Stimulated activated CD8-positive, alpha-beta memory T cell treated with anti-CD3 and anti-CD28 coated beads, Interleukin-2, amount 100 ng/mL, for 1 hour (primary cell): ENCODE results near the gene NUP153.
"Not testable (repeated sequence)": the region's sequence is repeated elsewhere in the genome, so short reads cannot be mapped to it uniquely, and the experiment has no call there.

ENCODE experiments used
- DNase-seq, 2 donors: peaks; one replicate each; pipeline ENCODE4 v3.0.0-alpha.2; 2020; ENCODE audit warnings: low read depth in 2 of 2

The NUP153 gene

DNA sequence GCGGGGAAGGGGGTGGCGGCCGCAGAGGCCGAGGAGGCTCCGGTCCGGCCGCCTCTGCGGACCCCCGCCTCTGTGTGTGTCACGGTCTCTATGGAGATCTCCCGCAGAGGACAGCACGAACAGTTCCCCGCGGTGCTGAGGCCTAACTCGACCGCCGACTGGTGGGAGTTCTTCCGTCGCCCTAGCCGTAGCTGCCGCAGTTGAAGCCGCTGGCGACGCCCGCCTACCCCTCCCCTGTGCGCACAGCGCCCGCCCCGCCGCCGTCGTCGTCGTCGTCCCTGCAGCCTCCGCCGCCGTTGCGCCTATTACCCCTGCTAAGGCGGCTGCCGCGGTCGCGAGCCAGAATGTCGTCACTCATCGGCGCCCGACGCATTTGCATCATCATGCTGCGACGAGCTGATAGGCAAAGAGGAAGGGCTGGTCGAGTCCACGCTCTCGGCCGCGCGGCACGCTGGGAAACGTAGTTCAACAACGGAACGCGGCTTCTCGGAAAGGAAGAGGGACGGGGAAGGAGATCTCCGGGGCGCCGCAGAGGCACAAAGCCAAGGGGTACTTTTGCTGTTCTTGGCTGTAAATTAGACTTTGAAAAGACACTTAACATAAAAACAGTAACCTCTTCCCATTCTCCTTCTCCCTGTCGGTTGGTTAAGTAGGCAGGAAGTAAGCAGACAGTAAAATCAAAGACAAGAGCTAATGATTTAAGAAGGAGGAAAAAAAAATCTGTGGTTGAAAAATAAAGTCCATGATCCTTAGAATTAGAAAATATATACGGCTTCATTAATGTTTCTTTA lies at the start of gene NUP153:
NUP153 (minus strand) TSS at position 346 of the 791 bp plus-strand sequence. CDS start 538 bp downstream, outside the sequence.
- DNase-seq, result peak; percentile 98 to 100

DNA sequence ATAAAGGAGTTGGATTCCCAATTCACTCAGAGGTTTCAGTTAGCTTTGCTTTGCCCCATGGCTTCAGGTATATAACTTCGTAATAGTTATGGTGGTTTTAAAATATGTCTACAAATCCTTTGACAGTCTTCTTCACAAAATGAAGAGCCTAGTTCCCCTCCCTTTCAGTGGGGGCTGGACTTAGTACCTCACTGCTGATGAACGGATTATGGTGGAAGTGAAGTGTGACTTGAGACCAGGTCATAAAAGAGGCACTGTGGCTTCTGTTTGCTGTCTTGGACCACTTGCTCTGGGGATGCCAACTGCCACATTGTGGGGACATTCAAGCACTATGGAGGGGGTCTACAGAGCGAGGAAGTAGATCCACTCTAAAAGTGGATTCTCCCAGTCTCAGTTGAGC lies 47.5 kb upstream of the NUP153 start:
- DNase-seq, result no peak

DNA sequence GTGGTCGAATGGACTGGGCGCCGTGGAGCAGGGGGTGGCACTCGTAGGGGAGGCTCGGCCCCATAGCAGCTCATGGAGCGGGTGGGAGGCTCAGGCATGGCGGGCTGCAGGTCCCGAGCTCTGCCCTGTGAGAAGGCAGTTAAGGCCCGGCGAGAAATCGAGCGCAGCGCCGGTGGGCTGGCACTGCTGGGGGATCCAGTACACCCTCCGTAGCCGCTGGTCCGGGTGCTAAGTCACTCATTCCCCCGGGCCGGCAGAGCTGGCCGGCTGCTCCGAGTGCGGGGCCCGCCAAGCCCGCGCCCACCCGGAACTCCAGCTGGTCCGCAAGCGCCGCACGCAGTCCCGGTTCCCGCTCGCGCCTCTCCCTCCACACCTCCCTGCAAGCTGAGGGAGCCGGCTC lies 38.6 kb upstream of the NUP153 start:
- DNase-seq, result not testable (repeated sequence)

DNA sequence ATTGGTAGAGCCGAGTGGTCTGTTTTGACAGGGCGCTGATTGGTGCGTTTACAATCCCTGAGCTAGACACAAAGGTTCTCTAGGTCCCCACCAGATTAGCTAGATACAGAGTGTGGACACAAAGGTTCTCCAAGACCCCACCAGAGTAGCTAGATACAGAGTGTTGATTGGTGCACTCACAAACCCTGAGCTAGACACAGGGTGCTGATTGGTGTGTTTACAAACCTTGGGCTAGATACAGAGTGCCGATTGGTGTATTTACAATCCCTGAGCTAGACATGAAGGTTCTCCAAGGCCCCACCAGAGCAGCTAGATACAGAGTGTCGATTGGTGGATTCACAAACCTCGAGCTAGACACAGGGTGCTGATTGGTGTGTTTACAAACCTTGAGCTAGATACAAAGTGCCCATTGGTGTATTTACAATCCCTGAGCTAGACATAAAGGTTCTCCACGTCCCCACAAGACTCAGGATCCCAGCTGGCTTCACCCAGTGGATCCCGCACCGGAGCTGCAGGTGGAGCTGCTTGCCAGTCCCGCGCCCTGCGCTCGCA lies 38.1 kb upstream of the NUP153 start:
- DNase-seq, result not testable (repeated sequence)

DNA sequence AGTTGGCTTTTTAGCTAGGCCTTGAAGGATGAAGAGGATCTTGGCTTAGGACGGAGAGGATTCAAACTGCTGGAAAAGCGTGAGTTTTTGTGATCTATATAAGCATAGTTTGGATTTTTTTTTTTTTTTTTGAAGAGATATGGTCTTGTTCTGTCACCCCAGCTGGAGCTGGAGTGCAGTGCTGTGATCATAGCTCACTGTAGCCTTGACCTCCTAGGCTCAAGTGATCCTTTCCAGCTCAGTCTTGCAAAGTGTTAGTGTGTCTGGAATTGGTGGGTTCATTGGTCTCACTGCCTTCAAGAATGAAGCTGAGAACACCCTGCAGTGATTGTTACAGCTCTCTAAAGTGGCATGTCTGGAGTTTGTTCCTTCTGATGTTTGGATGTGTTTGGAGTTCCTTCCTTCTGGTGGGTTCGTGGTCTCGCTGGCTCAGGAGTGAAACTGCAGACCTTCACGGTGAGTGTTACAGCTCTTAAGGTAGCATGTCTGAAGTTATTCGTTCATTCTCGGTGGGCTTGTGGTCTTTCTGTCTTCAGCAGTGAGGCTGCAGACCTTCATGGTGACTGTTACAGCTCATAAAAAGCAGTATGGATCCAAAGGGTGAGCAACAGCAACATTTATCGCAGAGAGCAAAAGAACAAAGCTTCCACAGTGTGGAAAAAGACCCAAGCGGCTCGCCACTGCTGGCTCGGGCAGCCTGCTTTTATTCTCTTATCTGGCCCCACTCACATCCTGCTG lies 37.5 kb upstream of the NUP153 start:
- DNase-seq, result no peak

DNA sequence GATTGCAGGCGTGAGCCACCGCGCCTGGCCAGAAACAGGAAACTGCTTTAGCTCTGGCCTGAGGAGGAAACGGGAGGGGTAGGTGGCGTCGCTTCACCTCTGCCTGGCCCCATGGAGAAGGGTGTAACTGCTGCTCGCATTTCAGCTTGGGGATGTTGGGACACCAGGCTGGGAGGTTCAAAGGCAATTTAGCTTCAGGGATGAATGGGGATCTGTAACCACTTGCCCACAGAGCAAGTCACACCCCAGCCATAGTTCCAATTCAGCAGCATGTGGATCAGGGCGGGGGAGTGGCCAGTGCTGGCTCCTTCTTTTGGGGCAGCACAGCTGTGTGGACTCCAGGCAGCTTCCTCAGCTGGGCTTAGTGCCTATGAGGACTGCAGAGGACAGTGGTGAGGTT lies 34.8 kb upstream of the NUP153 start:
- DNase-seq, result no peak

DNA sequence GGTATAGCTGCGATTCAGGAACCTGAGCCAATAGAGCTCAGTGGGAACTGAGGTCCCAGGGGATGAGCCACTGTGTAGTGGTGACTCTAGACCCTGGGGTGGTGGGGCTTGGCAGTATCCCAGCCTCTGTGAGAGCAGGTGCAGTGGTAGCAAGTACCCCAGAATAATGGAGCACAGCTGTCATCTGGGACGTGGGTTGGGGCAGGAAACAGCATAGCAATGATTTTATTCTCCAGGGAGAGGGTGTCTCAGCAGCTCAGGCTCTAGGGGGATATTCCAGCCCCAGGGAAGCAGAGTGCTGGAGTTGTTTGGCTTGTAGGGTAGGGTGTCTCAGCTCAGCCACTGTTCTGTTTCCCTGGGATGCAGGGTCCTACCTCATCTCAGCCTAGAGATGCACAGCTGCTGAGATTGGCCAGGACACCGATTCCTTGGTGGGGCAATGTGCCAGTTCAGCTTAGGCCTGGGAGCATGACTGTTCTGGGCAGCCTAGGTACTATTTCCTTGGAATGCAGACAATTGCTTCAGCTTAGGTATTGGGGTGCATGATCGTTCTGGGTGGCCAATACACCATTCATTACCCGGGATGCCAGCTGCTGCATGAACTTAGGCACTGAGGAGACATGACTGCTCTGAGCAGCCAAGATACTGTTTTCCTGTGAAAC lies 34.0 kb upstream of the NUP153 start:
- DNase-seq, result no peak

DNA sequence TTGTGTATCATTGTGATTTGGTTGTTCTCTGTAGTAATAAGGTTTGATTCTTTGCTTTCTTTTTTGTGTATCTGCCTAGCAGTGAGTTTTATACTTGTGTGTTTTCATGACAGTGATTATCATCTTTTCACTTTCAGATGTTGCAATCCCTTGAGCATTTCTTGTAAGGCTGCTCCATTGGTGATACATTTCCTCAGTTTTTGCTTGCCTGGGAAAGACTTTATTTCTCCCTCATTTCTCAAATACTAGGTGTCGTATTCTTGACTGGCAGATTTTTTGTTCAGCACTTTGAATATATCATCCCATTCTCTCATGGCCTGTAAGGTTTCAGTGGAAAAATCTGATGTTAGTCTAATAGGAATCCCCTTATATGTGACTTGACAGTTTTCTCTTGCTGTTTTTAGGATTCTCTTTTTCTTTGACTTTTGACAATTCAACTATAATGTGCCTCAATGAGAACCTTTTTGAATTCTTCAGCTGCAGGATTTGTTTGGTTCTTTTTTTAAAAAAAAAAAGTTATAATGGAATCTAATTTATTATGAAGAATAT lies 31.1 kb upstream of the NUP153 start:
- no peak for DNase-seq

DNA sequence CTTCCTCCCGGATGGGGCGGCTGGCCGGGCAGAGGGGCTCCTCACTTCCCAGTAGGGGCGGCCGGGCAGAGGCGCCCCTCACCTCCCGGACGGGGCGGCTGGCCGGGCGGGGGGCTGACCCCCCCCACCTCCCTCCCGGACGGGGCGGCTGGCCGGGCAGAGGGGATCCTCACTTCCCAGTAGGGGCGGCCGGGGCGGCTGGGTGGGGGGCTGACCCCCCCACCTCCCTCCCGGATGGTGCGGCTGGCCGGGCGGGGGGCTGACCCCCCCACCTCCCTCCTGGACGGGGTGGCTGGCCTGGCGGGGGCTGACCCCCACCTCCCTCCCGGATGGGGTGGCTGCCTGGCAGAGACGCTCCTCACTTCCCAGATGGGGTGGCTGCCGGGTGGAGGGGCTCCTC lies 28.6 kb upstream of the NUP153 start:
- DNase-seq, result not testable (repeated sequence)

DNA sequence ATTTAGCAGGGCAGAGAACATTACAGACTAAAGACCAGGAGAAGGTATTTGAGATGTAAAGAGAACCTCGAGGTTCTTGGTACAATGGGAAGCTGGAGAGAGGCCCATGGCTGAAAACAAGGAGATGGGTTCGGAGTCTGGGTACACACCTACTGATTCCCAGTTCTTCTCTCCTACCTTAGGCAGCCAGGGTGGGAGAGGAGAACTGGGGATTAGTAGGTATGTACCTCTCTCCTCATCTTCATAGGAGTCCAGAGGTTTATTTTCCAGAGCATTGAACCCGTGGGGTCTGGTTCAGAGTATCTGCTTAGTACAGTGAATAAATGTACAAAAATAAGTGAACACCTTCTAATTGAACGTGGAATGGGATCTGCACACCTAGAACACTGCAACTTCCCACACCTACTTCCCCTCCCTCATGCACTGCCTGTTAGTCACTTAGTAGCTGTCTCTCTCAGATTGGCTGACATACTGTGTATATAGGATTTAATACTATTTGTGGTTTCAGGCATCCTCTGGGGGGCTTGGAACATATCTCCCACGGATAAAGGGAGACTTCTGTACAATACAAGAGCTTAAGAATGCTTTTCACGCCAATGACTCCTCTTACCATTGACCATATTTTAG lies 23.5 kb upstream of the NUP153 start:
- DNase-seq, result no peak

DNA sequence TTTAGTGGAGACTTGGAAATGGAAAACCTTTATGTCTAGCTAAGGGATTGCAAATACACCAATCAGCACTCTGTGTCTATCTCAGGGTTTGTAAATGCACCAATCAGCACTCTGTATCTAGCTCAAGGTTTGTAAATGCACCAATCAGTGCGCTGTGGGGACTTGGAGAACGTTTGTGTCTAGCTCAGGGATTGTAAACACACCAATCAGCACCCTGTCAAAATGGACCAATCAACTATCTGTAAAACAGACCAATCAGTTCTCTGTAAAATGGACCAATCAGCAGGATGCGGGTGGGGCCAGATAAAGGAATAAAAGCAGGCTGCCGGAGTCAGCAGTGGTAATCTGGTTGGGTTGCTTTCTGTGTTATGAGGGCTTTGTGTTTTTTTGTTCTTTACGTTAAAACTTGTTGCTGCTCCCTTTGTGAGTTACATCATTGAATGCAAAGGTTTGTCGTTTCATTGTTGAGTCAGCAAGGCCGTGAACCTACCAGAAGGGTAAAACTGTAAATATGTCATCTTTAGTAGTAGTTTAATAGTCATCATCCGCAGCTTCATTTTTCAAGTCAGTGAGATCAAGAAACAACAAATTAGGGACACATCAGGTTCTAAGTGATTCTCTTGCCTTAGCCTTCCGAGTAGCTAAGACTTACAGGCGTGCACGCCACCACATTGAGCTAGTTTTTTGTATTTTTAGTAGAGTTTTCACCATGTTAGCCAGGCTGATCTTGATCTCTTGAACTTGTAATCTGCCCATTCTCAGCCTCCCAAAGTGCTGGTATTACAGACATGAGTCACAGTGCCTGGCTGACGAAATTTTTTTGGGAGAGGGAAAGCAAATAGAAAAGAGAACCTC lies 22.7 kb upstream of the NUP153 start:
- no peak for DNase-seq

DNA sequence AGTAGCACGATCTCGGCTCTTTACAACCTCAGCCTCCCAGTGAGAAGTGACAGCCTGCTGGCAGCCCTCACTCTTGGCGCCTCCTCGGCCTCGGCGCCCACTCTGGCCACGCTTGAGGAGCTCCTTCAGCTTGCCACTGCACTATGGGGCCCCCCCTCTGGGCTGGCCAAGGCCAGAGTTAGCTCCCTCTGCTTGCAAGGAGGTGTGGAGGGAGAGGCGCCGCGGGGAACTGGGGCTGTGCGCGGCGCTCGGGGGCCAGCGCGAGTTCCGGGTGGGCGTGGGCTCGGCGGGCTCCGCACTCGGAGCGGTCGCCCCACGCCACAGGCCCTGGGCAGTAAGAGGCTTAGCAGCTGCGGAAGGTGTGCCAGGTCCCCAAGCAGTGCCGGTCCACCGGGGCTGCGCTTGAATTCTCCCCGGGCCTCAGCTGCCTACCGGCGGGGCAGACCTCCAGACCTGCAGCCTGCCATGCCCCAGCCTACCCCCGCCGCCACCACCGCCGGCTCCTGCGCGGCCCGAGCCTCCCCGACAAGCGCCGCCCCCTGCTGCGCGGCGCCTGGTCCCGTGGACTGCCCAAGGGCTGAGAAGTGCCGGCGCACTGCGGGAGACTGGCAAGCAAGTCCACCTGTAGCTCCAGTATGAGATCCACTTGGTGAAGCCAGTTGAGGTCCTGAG lies 22.0 kb upstream of the NUP153 start:
- no peak for DNase-seq

DNA sequence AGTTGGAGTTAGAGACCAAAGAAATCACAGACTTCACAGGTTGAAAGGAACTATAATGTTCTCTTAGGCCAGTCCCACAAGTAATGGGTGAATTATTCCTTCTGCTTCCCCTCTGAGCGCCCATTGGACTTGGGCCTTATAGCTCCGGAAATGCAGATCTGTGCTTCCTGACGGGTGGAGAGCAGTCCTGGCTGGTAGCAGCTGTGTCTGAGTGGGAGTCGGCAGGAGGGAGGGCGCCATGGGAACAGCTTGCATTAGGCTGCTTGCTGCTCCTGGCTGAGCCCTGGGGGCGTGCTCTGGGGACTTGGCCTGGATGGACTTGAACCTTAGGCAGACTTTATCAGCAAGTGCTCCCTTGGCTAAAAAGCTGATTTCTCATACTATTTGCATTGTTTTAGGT lies 18.4 kb upstream of the NUP153 start:
- DNase-seq, result no peak

DNA sequence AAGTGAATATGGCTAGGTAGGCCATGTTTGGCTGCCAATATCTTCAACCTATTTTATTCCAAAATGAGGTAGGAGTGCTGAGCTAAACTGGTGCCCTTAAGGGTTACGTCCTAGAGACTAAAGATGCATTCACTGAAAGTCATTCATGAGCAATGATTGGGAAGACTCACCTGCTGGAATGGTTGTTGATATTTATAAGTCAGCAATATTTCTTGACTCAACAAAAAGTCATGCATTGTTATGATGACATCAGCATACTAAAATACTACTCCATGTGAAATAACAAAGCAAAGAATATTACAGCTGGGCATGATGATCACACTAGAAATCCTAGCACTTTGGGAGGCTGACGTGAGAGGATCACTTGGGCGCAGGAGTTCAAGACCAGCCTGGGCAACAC lies 17.6 kb upstream of the NUP153 start:
- DNase-seq, result no peak

DNA sequence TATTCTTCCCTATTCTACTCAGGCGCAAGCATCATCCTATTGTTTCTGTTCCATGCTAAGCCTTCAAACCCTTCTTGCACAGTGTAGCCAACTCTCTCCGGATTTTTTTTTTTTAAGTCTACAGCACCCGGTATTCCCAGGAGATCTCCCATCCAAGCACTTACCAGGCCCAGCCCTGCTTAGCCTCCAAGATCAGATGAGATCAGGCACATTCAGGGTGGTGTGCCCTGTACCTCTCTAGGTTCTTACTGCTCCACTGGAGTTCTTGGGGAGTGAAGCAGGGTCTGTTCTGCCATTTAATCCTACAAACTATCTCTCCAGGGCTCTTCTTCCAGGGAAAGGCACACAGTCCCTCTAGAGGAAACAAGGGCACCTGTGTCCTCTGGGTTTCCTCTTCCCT lies 14.9 kb upstream of the NUP153 start:
- DNase-seq, result no peak

DNA sequence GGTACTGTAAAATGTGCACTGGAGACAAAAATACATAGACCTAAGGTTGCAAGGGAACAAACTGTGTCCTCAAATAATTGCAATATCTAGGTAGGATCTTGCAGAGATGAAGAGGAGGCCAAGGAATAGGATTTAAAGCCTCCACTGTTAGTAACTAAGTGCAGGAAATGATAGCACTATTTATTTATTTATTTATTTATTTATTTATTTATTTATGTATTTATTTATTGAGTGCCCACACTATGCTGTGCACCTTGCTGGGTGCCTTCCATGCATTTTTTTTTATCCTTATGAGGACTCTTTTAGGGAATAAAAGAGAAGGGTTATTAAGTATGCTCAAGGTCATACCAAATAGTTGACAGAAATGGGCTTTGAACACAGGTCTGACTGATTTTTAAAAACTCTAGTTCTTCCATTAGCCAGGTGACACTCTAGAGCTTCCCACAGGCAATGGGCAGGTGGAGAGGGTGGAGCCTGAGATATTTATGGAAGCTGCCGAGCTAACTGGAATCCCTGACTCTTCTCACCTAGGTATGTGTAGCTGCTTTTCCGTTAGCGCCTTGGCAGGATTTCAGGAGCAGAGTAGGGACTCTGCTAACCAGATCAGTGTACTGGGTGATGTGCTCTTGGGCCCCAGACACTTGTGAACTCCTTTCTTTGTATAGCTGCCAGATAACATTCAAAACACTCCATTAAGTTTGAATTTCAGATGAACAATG lies 12.8 kb upstream of the NUP153 start:
- no peak for DNase-seq

DNA sequence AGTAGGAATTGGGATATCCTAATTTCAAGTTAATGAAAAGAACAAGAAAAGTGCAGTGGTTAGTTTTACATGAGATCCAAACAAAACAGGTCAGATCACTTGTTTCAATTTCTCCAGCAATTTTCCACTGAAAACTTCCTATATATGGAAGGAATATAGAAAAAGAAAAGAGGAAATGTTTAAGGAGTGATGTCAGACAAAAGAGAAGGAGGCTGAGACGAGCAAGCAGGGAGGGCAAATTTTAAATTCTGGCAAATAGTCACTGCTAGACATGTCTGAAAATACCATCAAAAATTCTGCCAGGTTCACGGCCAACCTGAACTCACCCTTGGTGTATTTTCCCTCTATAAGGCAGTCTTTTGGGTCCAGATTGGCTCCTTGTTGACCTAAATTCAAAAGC lies 9.5 kb upstream of the NUP153 start:
- no peak for DNase-seq

DNA sequence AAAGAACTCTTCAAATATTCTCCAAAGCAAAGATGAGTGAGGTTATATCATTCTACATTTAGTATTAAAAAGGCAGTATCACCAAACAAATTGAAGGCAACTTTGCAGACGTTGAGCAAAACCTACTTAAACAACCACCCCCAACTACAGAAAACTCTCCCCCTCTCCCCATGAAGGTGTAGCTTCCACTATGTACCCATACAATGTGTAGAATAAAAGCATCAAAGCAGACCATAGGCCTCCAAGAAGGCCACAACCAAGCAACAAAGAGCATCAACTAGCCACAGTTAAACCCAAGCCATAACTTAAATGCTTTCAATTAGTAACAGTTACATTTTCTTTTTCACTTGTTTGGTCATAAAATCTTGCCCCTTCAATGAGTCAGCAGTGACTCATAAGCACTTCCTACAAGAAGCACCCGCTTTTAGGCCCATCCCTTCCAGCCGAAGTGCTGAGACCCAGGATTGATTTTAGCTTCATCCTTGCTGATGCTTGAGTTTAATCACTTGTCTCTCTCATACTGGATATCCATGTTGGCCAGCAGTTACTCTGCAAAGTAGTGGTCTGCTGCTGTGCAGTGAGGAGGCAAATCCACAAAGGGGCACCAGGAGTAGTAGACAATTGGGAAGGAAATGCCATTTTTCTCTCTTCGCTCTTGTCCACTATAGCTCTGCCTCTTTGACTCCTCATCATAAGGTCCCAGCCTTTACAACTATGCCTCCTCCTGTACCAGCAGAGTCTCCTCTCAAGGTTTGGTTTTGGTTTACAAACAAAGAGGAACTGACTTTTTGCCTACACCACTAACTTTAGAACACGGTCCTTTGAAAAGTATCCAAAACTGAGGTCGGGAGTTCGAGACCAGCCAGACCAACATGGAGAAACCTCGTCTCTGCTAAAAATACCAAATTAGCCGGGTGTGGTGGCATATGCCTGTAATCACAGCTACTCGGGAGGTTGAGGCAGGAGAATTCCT lies 8.4 kb upstream of the NUP153 start:
- DNase-seq, result no peak
